WI38 (cell line): ENCODE measurements around the gene DNAH1.

Source experiments
- H3K4me3 ChIP-seq: 2 replicates; pipeline ENCODE4 v1.5.1; 2011; ENCODE audit warnings: low read depth, mild to moderate bottlenecking, control low read depth, low read length
- CTCF ChIP-seq: IDR thresholded peaks from 2 replicates; pipeline ENCODE4 v1.5.1; 2012; ENCODE audit warnings: low read depth, mild to moderate bottlenecking, control low read depth, low read length

DNAH1 gene

GRCh38 chr3:52361898-52362297 lies 45.8 kb downstream of the DNAH1 start:
- TF ChIP-seq CTCF, result no peak
- no peak overlapping the region for H3K4me3 ChIP-seq

- no peak overlapping the region for H3K4me3 ChIP-seq
- TF ChIP-seq CTCF, result no peak
Observed at GRCh38 chr3:52364322-52365035, 48.4 kb downstream of the DNAH1 start.

GRCh38 chr3:52366527-52366926 lies 50.4 kb downstream of the DNAH1 start:
- H3K4me3 ChIP-seq, result no peak overlapping the region
- no peak for TF ChIP-seq CTCF

GRCh38 chr3:52367891-52368880 lies 52.1 kb downstream of the DNAH1 start:
- TF ChIP-seq CTCF, result no peak

GRCh38 chr3:52370531-52370930 lies 54.4 kb downstream of the DNAH1 start:
- no peak overlapping the region for H3K4me3 ChIP-seq

More at GRCh38 chr3:52367891-52368880, 52.1 kb downstream of the DNAH1 start:
- no peak overlapping the region for H3K4me3 ChIP-seq

GRCh38 chr3:52372822-52373504 lies 56.8 kb downstream of the DNAH1 start:
- no peak overlapping the region for H3K4me3 ChIP-seq
- no peak for TF ChIP-seq CTCF

More at GRCh38 chr3:52370531-52370930, 54.4 kb downstream of the DNAH1 start:
- no peak for TF ChIP-seq CTCF
